ENCODE data around the gene POLR1G.

GRCh38 chr19:45391871-45392665 is 14.4 kb upstream of the POLR1G start:
- TF ChIP-seq EGR1 (IDR thresholded peaks at IDR 0.05) (no peak), CREB1 (IDR thresholded peaks at IDR 0.05; ENCODE audit: low read depth) (no peak), EP300 (IDR thresholded peaks at IDR 0.05; ENCODE audit: borderline replicate concordance) (no peak), TCF12 (IDR thresholded peaks at IDR 0.05; ENCODE audit: low read depth) (no peak), TAF1 (IDR thresholded peaks at IDR 0.05; ENCODE audit: low read depth) (no peak)

Measured in Ishikawa (cell line).